OCI-LY7 (cell line): ENCODE results near the gene CTDSPL2. TPM values are rescaled to one million over a fixed set of nuclear protein-coding genes. Genes with fewer than 3 reads are reported as not detected.

Experiments
- BruUV-seq: library from RNA; stranded (reverse); fragments of 400-500 nt; replicated peaks from 2 replicates; lab custom pipeline; 2021; lab: Mats Ljungman, UMichigan
- CTCF ChIA-PET: fragments of 300-600 bp; sonication (Branson Sonifier 250); formaldehyde crosslinking; loops from one replicate; lab custom pipeline; 2022; ENCODE audit warnings: antibody characterized with exemption; ENCODE audit not compliant: unreplicated experiment; lab: Charles Lee
- POLR2A ChIA-PET: fragments of 300-600 bp; sonication (Branson Sonifier 250); formaldehyde crosslinking; loops from one replicate; lab custom pipeline; 2022; ENCODE audit warnings: antibody characterized with exemption; lab: Charles Lee
- DNase-seq: peaks from one replicate; pipeline ENCODE4 v3.0.0-alpha.2; 2015; ENCODE audit warnings: low spot score
- H2AFZ ChIP-seq: fragments of 200-600 bp; sonication (generic), shearing (Covaris generic); 2 replicates; pipeline ENCODE4 v1.6.1; 2014; ENCODE audit warnings: mild to moderate bottlenecking, antibody characterized with exemption, low read length, moderate library complexity
- H3K27ac ChIP-seq: fragments of 200-600 bp; sonication (generic); 2 replicates; pipeline ENCODE4 v1.5.1; 2014; ENCODE audit warnings: mixed run types, low read depth, mild to moderate bottlenecking, moderate library complexity, low read length, inconsistent platforms; ENCODE audit not compliant: poor library complexity, severe bottlenecking
- H3K36me3 ChIP-seq: fragments of 200-600 bp; sonication (generic); 2 replicates; pipeline ENCODE4 v1.6.1; 2014; ENCODE audit warnings: mild to moderate bottlenecking, antibody characterized with exemption, low read length, moderate library complexity, mixed read lengths; ENCODE audit not compliant: insufficient read depth
- H3K4me1 ChIP-seq: fragments of 200-600 bp; sonication (generic); 2 replicates; pipeline ENCODE4 v1.5.1; 2014; ENCODE audit warnings: mild to moderate bottlenecking, low read length; ENCODE audit not compliant: insufficient read depth, poor library complexity, severe bottlenecking
- H3K4me2 ChIP-seq: fragments of 200-600 bp; sonication (generic); 2 replicates; pipeline ENCODE4 v1.6.1; 2014; ENCODE audit warnings: mild to moderate bottlenecking, low read length
- H3K4me3 ChIP-seq: fragments of 200-600 bp; sonication (generic); 2 replicates; pipeline ENCODE4 v1.5.1; 2014; ENCODE audit warnings: mild to moderate bottlenecking, low read depth, low read length; ENCODE audit not compliant: poor library complexity, severe bottlenecking
- H3K79me2 ChIP-seq: fragments of 200-600 bp; sonication (generic); 2 replicates; pipeline ENCODE4 v1.6.1; 2016; ENCODE audit warnings: low read depth, mild to moderate bottlenecking, low read length, moderate library complexity, mixed read lengths; ENCODE audit not compliant: insufficient read depth
- H3K9me2 ChIP-seq: fragments of 200-600 bp; sonication (generic); 2 replicates; pipeline ENCODE4 v1.6.1; 2016; ENCODE audit warnings: mild to moderate bottlenecking, low read length, mixed read lengths; ENCODE audit not compliant: insufficient read depth
- H3K9me3 ChIP-seq: fragments of 200-600 bp; sonication (generic); 2 replicates; pipeline ENCODE4 v1.6.1; 2014; ENCODE audit warnings: mild to moderate bottlenecking, mixed run types, low read length, mixed read lengths
- H4K20me1 ChIP-seq: fragments of 200-600 bp; sonication (generic); 2 replicates; pipeline ENCODE4 v1.6.1; 2014; ENCODE audit warnings: mild to moderate bottlenecking, antibody characterized with exemption, low read length, moderate library complexity, mixed read lengths; ENCODE audit not compliant: insufficient read depth
- CTCF ChIP-seq: fragments of 200-600 bp; sonication (generic); conservative IDR thresholded peaks from 2 replicates; pipeline ENCODE4 v1.5.1; 2014; ENCODE audit warnings: mild to moderate bottlenecking, antibody characterized with exemption, low read length, moderate library complexity, mixed read lengths
- EZH2phosphoT487 ChIP-seq: fragments of 200-600 bp; sonication (generic); IDR thresholded peaks from 2 replicates; pipeline ENCODE4 v1.6.1; 2018; ENCODE audit warnings: low read depth, borderline replicate concordance, mild to moderate bottlenecking, mixed run types, antibody characterized with exemption, low read length, moderate library complexity, mixed read lengths
- intact Hi-C: fragments of 100-400 bp; cut with micrococcal nuclease; formaldehyde crosslinking; loops from one replicate; pipeline ENCODE4 v1.10.0; 2022; ENCODE audit not compliant: unreplicated experiment
- total RNA-seq, 2 experiments: library from RNA; depleted of rRNA in 1 of 2; stranded (reverse); fragments of >200 nt in 1 of 2; shearing (Covaris generic) in 1 of 2; gene quantifications; 2 replicates each; pipeline ENCODE4 v1.2.3, GENCODE V29; 2014 to 2022

The CTDSPL2 gene
- total RNA-seq, 2 experiments from 2014 or later: 88.0 to 138 TPM

DNA sequence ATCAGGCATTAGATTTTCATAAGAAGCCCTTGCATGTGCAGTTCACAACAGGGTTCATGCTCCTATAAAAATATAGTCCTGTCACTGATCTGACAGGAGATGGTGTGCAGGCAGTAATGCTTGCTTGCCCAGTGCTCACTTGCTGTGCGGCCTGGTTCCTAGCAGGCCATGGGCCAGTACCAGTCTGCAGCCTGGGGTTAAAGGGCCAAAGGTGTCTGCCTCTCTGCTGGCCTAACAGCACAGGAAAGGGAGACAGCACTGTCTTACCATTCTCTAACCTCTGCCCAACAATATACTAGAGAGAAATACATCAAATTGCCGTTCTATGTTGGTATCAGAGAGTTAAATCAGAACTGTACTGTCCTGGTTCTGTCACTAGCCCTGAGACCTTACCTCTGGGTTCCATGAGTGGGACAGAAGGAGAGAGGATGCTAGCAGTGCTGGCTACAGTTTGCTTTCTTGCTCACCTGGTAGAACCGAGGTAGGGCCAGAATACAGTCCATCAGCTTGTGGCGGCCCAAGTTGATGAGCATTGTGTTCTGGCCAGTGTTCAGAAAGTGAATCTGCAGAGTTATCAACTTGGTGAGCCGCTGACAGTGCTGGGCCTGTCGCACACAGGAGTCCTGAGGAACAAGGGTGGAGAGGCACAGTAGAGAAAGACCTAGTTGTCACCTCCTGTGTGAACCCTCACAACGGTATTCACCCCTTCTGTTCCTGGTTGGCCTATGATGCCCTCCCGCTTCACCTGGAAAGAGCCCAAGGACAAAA, 138.1 kb downstream of the CTDSPL2 start:
- DNase-seq: no peak

GRCh38 chr15:44566155-44566540, 138.7 kb downstream of the CTDSPL2 start:
- Histone ChIP-seq H4K20me1 (no peaks in the 10 kb centered on the region), H3K9me3 (peaks cover 10% of the 10 kb centered on the region; the same call in 1 of the 2 replicates), H3K4me1 (no peaks in the 10 kb centered on the region), H3K27ac (no peak overlapping the region), H3K4me2 (no peak overlapping the region), H2AFZ (no peak overlapping the region), H3K4me3 (no peak overlapping the region), H3K9me2 (no peaks in the 10 kb centered on the region), H3K36me3 (peaks cover 79% of the 10 kb centered on the region), H3K79me2 (no peaks in the 10 kb centered on the region)
- ChIA-PET POLR2A (no interaction called here), CTCF (no interaction called here)
- TF ChIP-seq CTCF (no peak), EZH2phosphoT487 (no peak)
- no peak for DNase-seq
- intact Hi-C loops: no loop called here
- no TSS peak for BruUV-seq

More for the DNA sequence above, 138.1 kb downstream of the CTDSPL2 start:
- Histone ChIP-seq H3K9me2 (no peaks in the 10 kb centered on the region), H3K4me2 (no peak overlapping the region), H2AFZ (no peak overlapping the region), H4K20me1 (no peaks in the 10 kb centered on the region), H3K27ac (no peak overlapping the region), H3K4me1 (no peaks in the 10 kb centered on the region), H3K4me3 (no peak overlapping the region), H3K9me3 (peaks cover 10% of the 10 kb centered on the region; the same call in 1 of the 2 replicates), H3K79me2 (no peaks in the 10 kb centered on the region), H3K36me3 (peaks cover 85% of the 10 kb centered on the region)
- intact Hi-C loops: no loop called here
- ChIA-PET POLR2A (no interaction called here), CTCF (no interaction called here)
- no peak for TF ChIP-seq EZH2phosphoT487
- no peak for TF ChIP-seq CTCF
- BruUV-seq: no TSS peak

DNA sequence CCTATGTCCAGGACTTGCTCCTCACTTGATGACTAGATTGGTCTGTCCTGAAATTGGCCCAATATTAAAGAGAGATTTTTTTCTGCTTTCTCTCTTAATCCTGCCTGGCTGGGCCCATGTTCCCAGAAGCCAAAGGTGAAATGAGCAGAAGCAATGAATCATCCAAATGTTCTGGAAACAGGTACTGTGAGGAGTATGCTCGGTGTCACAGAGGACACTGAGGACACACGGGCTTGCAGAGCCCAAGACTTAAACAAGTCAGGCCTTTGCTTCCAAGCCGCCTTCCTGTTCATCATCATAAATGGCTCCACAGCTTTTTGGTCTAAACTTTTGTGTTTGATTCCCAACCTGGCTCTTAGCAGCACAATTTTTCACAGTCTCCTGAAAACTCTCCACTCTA, 140.9 kb downstream of the CTDSPL2 start:
- intact Hi-C loops: no loop called here

More for the DNA sequence above, 140.9 kb downstream of the CTDSPL2 start:
- H2AFZ ChIP-seq: no peak overlapping the region
- H3K4me2 ChIP-seq: no peak overlapping the region
- H3K79me2 ChIP-seq: no peaks in the 10 kb centered on the region
- H3K36me3 ChIP-seq: peaks cover 72% of the 10 kb centered on the region
- no TSS peak for BruUV-seq
- no peaks in the 10 kb centered on the region for H4K20me1 ChIP-seq
- H3K9me3 ChIP-seq: peaks cover 10% of the 10 kb centered on the region; the same call in 1 of the 2 replicates
- ChIA-PET POLR2A (no interaction called here), CTCF (no interaction called here)
- no peak overlapping the region for H3K27ac ChIP-seq
- H3K4me3 ChIP-seq: no peak overlapping the region
- TF ChIP-seq CTCF (no peak), EZH2phosphoT487 (no peak)
- no peaks in the 10 kb centered on the region for H3K9me2 ChIP-seq
- no peaks in the 10 kb centered on the region for H3K4me1 ChIP-seq
- DNase-seq: no peak
